GM21723 (cell line): Measurements from ENCODE around the gene TSHZ3.

Experiments
- ATAC-seq: cut with Tn5 transposase; IDR thresholded peaks from one replicate; pipeline ENCODE4 v1.9.1; 2021; ENCODE audit warnings: mild to moderate bottlenecking, moderate library complexity; ENCODE audit not compliant: unreplicated experiment

TSHZ3 gene

GRCh38 chr19:31349160-31349881 lies at the start of gene TSHZ3:
Gene TSHZ3 (minus strand): TSS chr19:31349436. CDS start chr19:31349219, 217 bp downstream.
- no peak for ATAC-seq

- ATAC-seq: no peak
These were observed 48.1 kb upstream of the TSHZ3 start for GRCh38 chr19:31397308-31397707.

GRCh38 chr19:31392464-31392863 lies 43.2 kb upstream of the TSHZ3 start:
- no peak for ATAC-seq

GRCh38 chr19:31391518-31391917 lies 42.3 kb upstream of the TSHZ3 start:
- no peak for ATAC-seq

GRCh38 chr19:31390711-31391110 lies 41.5 kb upstream of the TSHZ3 start:
- ATAC-seq: no peak

GRCh38 chr19:31389874-31390273 lies 40.6 kb upstream of the TSHZ3 start:
- no peak for ATAC-seq

- ATAC-seq: no peak
These were observed 38.6 kb upstream of the TSHZ3 start for GRCh38 chr19:31387717-31388301.

- no peak for ATAC-seq
These were observed 37.6 kb upstream of the TSHZ3 start for GRCh38 chr19:31386806-31387205.

GRCh38 chr19:31385744-31386143 lies 36.5 kb upstream of the TSHZ3 start:
- ATAC-seq: no peak

GRCh38 chr19:31383553-31383952 lies 34.3 kb upstream of the TSHZ3 start:
- no peak for ATAC-seq

- no peak for ATAC-seq
These were observed 31.6 kb upstream of the TSHZ3 start for GRCh38 chr19:31380854-31381253.

GRCh38 chr19:31378404-31378803 lies 29.2 kb upstream of the TSHZ3 start:
- no peak for ATAC-seq

GRCh38 chr19:31377736-31378135 lies 28.5 kb upstream of the TSHZ3 start:
- no peak for ATAC-seq

- no peak for ATAC-seq
These were observed 23.1 kb upstream of the TSHZ3 start for GRCh38 chr19:31372246-31372781.

GRCh38 chr19:31370216-31370615 lies 21.0 kb upstream of the TSHZ3 start:
- ATAC-seq: no peak

GRCh38 chr19:31364963-31365362 lies 15.7 kb upstream of the TSHZ3 start:
- no peak for ATAC-seq

- no peak for ATAC-seq
These were observed 12.5 kb upstream of the TSHZ3 start for GRCh38 chr19:31361728-31362127.

GRCh38 chr19:31357315-31357673 lies 8.1 kb upstream of the TSHZ3 start:
- ATAC-seq: no peak

GRCh38 chr19:31356587-31357314 lies 7.5 kb upstream of the TSHZ3 start:
- ATAC-seq: no peak

- ATAC-seq: no peak
These were observed 6.5 kb upstream of the TSHZ3 start for GRCh38 chr19:31355665-31356289.
